ENCODE measurements around the gene TMEM242.
A peak's percentile ranks its signal among the peaks of the same experiment; 100 is the strongest.
"Not testable (repeated sequence)": the region's sequence is repeated elsewhere in the genome, so short reads cannot be mapped to it uniquely, and the experiment has no call there.

Gene TMEM242

GRCh38 chr6:157323255-157323965 is at the start of gene TMEM242:
Gene TMEM242, minus strand, starts transcription at chr6:157323519. Its CDS starts 20 bp downstream, at chr6:157323499.
- no peak for DNase-seq

- DNase-seq, result no peak
Observed at GRCh38 chr6:157372501-157373280, 49.4 kb upstream of the TMEM242 start.

GRCh38 chr6:157370755-157371154 is 47.4 kb upstream of the TMEM242 start:
- no peak for DNase-seq

- DNase-seq, result no peak
Observed at GRCh38 chr6:157368359-157369049, 45.2 kb upstream of the TMEM242 start.

- no peak for DNase-seq
Observed at GRCh38 chr6:157366648-157367047, 43.3 kb upstream of the TMEM242 start.

GRCh38 chr6:157364705-157365104 is 41.4 kb upstream of the TMEM242 start:
- no peak for DNase-seq

- no peak for DNase-seq
Observed at GRCh38 chr6:157361886-157362285, 38.6 kb upstream of the TMEM242 start.

- DNase-seq, result no peak
Observed at GRCh38 chr6:157358287-157358686, 35.0 kb upstream of the TMEM242 start.

- no peak for DNase-seq
Observed at GRCh38 chr6:157346373-157346772, 23.1 kb upstream of the TMEM242 start.

GRCh38 chr6:157343732-157344131 is 20.4 kb upstream of the TMEM242 start:
- no peak for DNase-seq

- DNase-seq, result no peak
Observed at GRCh38 chr6:157339432-157339831, 16.1 kb upstream of the TMEM242 start.

- no peak for DNase-seq
Observed at GRCh38 chr6:157337751-157338150, 14.4 kb upstream of the TMEM242 start.

GRCh38 chr6:157337276-157337675 is 14.0 kb upstream of the TMEM242 start:
- DNase-seq, result not testable (repeated sequence)

GRCh38 chr6:157335829-157336228 is 12.5 kb upstream of the TMEM242 start:
- DNase-seq, result no peak

- no peak for DNase-seq
Observed at GRCh38 chr6:157333956-157334355, 10.6 kb upstream of the TMEM242 start.

- no peak for DNase-seq
Observed at GRCh38 chr6:157333537-157333936, 10.2 kb upstream of the TMEM242 start.

GRCh38 chr6:157332813-157333212 is 9.5 kb upstream of the TMEM242 start:
- no peak for DNase-seq

- DNase-seq, result no peak
Observed at GRCh38 chr6:157330831-157331230, 7.5 kb upstream of the TMEM242 start.

GRCh38 chr6:157329829-157330228 is 6.5 kb upstream of the TMEM242 start:
- no peak for DNase-seq

- DNase-seq, result peak; percentile 2 to 24
Observed at GRCh38 chr6:157328108-157328692, 4.9 kb upstream of the TMEM242 start.

- DNase-seq, result no peak
Observed at GRCh38 chr6:157326979-157327378, 3.7 kb upstream of the TMEM242 start.

- DNase-seq, result no peak
Observed at GRCh38 chr6:157325069-157325805, 1.9 kb upstream of the TMEM242 start.

GRCh38 chr6:157323966-157324300 is 614 bp upstream of the TMEM242 start:
- DNase-seq, result no peak
